ENCODE data around the gene HFE.

DNA sequence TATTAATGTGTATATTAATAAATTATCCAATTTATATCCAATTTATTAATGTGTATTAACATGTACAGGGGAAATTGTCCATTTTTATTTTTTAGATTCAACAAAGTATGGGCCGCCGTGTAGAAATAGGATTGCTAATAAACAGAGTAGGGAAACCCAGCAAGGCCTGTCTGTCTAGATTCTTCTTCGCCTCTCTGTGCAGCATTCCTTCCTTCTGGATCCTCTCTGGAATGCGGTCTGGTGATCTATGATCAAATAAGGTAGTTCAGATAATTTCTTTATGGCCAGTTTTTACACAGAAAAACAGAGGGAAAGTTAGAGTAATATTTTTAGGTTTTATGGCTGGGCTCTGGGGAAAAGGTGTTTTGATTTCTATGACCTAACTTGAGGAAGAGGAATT is 19.9 kb upstream of the HFE start:
- no peak for TF ChIP-seq EZH2phosphoT487 (IDR thresholded peaks at IDR 0.05; ENCODE audit: borderline replicate concordance, low read length)
- TF ChIP-seq, protein P1, sequence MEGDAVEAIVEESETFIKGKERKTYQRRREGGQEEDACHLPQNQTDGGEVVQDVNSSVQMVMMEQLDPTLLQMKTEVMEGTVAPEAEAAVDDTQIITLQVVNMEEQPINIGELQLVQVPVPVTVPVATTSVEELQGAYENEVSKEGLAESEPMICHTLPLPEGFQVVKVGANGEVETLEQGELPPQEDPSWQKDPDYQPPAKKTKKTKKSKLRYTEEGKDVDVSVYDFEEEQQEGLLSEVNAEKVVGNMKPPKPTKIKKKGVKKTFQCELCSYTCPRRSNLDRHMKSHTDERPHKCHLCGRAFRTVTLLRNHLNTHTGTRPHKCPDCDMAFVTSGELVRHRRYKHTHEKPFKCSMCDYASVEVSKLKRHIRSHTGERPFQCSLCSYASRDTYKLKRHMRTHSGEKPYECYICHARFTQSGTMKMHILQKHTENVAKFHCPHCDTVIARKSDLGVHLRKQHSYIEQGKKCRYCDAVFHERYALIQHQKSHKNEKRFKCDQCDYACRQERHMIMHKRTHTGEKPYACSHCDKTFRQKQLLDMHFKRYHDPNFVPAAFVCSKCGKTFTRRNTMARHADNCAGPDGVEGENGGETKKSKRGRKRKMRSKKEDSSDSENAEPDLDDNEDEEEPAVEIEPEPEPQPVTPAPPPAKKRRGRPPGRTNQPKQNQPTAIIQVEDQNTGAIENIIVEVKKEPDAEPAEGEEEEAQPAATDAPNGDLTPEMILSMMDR (conservative IDR thresholded peaks at IDR 0.05; ENCODE audit: low read depth, low read length), result no peak

Data from PC-3 (cell line).